ENCODE results near the gene ABTB2.

ABTB2 gene

GRCh38 chr11:34366522-34366921, 8.7 kb upstream of the ABTB2 start:
- no peak overlapping the region for H3K4me3 ChIP-seq (ENCODE audit: low read depth, low read length)
- no peaks in the 10 kb centered on the region for H3K36me3 ChIP-seq (replicated peaks)
- no peak overlapping the region for H3K27ac ChIP-seq
- no peak for DNase-seq
- no peaks in the 10 kb centered on the region for H3K27me3 ChIP-seq (replicated peaks)
- TF ChIP-seq, protein P1, sequence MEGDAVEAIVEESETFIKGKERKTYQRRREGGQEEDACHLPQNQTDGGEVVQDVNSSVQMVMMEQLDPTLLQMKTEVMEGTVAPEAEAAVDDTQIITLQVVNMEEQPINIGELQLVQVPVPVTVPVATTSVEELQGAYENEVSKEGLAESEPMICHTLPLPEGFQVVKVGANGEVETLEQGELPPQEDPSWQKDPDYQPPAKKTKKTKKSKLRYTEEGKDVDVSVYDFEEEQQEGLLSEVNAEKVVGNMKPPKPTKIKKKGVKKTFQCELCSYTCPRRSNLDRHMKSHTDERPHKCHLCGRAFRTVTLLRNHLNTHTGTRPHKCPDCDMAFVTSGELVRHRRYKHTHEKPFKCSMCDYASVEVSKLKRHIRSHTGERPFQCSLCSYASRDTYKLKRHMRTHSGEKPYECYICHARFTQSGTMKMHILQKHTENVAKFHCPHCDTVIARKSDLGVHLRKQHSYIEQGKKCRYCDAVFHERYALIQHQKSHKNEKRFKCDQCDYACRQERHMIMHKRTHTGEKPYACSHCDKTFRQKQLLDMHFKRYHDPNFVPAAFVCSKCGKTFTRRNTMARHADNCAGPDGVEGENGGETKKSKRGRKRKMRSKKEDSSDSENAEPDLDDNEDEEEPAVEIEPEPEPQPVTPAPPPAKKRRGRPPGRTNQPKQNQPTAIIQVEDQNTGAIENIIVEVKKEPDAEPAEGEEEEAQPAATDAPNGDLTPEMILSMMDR (IDR thresholded peaks at IDR 0.05; ENCODE audit: low read depth, low read length, missing control alignments): peak; percentile 32
- in situ Hi-C loops (cut with HindIII; ENCODE audit: low pct_ligation_motif_present, low sequenced_read_pairs): no loop called here

DNA sequence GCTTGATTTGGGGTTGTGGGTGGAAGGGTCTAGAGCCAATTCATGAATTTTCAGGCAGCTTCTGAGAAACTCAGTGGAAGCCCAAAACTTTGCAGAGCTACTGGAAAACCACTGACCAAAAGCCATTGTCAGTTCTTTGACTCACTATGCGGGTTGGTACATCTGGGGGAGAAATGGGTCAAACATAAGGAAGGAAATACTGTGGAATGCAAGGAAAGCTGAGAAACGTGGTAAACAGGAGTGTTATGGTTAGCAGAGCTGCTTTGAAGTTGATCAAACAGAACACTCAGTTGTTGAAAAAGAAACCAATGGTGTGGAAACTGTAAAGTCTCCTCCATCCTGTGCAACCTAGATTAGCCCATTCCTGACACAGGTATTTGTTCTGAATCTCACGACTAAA, 6.3 kb upstream of the ABTB2 start:
- in situ Hi-C loops (cut with HindIII; ENCODE audit: low pct_ligation_motif_present, low sequenced_read_pairs): no loop called here
- no peak for DNase-seq
- no peaks in the 10 kb centered on the region for H3K36me3 ChIP-seq (replicated peaks)
- TF ChIP-seq, protein P1 (IDR thresholded peaks at IDR 0.05; ENCODE audit: low read depth, low read length, missing control alignments): no peak
- H3K27ac ChIP-seq: no peak overlapping the region
- H3K4me3 ChIP-seq (ENCODE audit: low read depth, low read length): no peak overlapping the region
- no peaks in the 10 kb centered on the region for H3K27me3 ChIP-seq (replicated peaks)

DNA sequence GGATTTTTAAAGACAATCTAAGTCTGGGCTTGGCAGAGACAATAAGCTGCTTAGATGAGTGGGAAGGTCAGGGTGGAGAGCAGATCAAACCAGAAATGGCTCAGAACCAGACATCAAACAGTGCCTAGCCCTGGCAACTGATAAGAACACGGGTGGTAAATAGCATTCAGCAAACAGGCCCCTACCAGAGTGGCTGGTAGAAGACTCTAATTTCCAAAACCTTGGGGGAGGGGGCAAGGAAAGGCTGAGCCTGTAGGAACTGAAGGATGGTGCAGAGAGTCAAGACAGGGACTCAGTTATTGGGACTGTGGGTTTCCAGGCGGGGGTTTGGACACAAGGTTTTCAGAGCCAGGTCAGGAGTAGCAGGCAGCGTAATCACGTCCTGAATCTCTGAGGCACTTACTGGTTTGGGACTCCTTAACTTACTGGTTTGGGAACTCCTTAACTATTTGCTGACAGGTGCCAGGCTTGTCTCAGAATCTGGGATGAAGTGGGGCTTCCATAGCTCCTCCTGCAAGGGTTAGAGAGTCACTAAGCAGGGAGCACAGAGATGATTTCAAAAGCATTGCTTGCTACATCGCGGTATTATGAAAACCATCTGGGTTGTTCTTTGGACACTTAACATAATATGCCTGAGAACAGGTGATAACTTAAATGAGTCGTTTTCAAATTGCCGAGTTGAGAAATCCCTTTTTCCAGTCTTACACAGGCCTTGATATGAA, 5.7 kb upstream of the ABTB2 start:
- DNase-seq: no peak
- Histone ChIP-seq H3K36me3 (replicated peaks) (no peaks in the 10 kb centered on the region), H3K27me3 (replicated peaks) (no peaks in the 10 kb centered on the region), H3K4me3 (ENCODE audit: low read depth, low read length) (no peak overlapping the region), H3K27ac (no peak overlapping the region)
- in situ Hi-C loops (cut with HindIII; ENCODE audit: low pct_ligation_motif_present, low sequenced_read_pairs): no loop called here
- TF ChIP-seq, protein P1 (IDR thresholded peaks at IDR 0.05; ENCODE audit: low read depth, low read length, missing control alignments): no peak

DNA sequence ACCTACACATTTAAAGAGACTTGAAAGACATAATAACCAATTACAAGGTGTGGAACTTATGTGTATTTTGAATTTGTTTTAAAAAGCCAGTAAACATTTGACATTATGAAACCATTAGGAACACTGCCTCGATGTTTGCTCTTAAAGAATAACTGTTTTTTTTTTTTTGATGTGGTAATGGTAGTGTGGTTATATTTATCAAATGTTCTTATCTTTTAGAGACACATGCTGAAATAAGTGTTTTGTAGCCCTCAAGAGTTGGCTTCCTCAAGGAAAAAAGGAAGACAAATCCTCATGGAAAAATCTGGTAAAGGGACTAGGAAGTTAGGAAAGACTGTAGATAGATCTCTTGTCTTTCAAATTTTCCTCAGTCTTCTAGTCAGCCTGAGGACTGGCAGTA, 2.2 kb upstream of the ABTB2 start:
- in situ Hi-C loops (cut with HindIII; ENCODE audit: low pct_ligation_motif_present, low sequenced_read_pairs): no loop called here
- Histone ChIP-seq H3K27me3 (replicated peaks) (no peaks in the 10 kb centered on the region), H3K27ac (no peak overlapping the region), H3K4me3 (ENCODE audit: low read depth, low read length) (no peak overlapping the region), H3K36me3 (replicated peaks) (no peaks in the 10 kb centered on the region)
- no peak for DNase-seq
- TF ChIP-seq, protein P1 (IDR thresholded peaks at IDR 0.05; ENCODE audit: low read depth, low read length, missing control alignments): no peak

GRCh38 chr11:34359548-34359891, 1.7 kb upstream of the ABTB2 start:
- DNase-seq: no peak
- Histone ChIP-seq H3K36me3 (replicated peaks) (no peaks in the 10 kb centered on the region), H3K4me3 (ENCODE audit: low read depth, low read length) (no peak overlapping the region), H3K27ac (no peak overlapping the region), H3K27me3 (replicated peaks) (no peaks in the 10 kb centered on the region)
- in situ Hi-C loops (cut with HindIII; ENCODE audit: low pct_ligation_motif_present, low sequenced_read_pairs): no loop called here
- TF ChIP-seq, protein P1 (IDR thresholded peaks at IDR 0.05; ENCODE audit: low read depth, low read length, missing control alignments): no peak

Data from brain microvascular endothelial cell (primary cell).